Mesenchymal stem cell (in vitro differentiated cells and primary cell): Measurements from ENCODE around the gene KDELR1.
A peak's percentile ranks its signal among the peaks of the same experiment; 100 is the strongest.

Source experiments
- DNase-seq: peaks from one replicate; pipeline ENCODE4 v3.0.0-alpha.2; 2013
- H2AFZ ChIP-seq: one replicate; pipeline ENCODE4 v1.6.1; 2013; ENCODE audit warnings: low read depth, mild to moderate bottlenecking, control low read depth, inconsistent platforms, low read length, moderate library complexity
- H2AK5ac ChIP-seq: 2 replicates; pipeline ENCODE4 v1.6.1; 2013; ENCODE audit warnings: low read length, moderate library complexity, mild to moderate bottlenecking, inconsistent platforms; ENCODE audit not compliant: severe bottlenecking
- H2BK120ac ChIP-seq: one replicate; pipeline ENCODE4 v1.6.1; 2013; ENCODE audit warnings: low read depth, mild to moderate bottlenecking, inconsistent platforms, low read length, moderate library complexity
- H2BK12ac ChIP-seq, 2 experiments: one replicate each; pipeline ENCODE4 v1.6.1; 2013; ENCODE audit warnings: inconsistent platforms in 2 of 2, low read length in 2 of 2, mild to moderate bottlenecking in 2 of 2, moderate library complexity in 2 of 2, control low read depth in 1 of 2
- H2BK15ac ChIP-seq: one replicate; pipeline ENCODE4 v1.6.1; 2013; ENCODE audit warnings: mild to moderate bottlenecking, low read depth, inconsistent platforms; ENCODE audit not compliant: poor library complexity, severe bottlenecking
- H2BK5ac ChIP-seq: 2 replicates; pipeline ENCODE4 v1.6.1; 2013; ENCODE audit warnings: low read depth, mild to moderate bottlenecking, low read length, control low read depth, inconsistent platforms; ENCODE audit not compliant: poor library complexity, severe bottlenecking
- H3K14ac ChIP-seq, 2 experiments: one replicate each; pipeline ENCODE4 v1.6.1; 2013; ENCODE audit warnings: inconsistent platforms in 2 of 2, low read length in 2 of 2, control low read depth in 1 of 2, mild to moderate bottlenecking in 1 of 2, moderate library complexity in 1 of 2
- H3K18ac ChIP-seq, 2 experiments: one replicate each; pipeline ENCODE4 v1.6.1; 2013; ENCODE audit warnings: inconsistent platforms in 2 of 2, low read length in 2 of 2, control low read depth in 1 of 2, low read depth in 1 of 2, mild to moderate bottlenecking in 1 of 2
- H3K23ac ChIP-seq, 2 experiments: one replicate each; pipeline ENCODE4 v1.6.1; 2013; ENCODE audit warnings: inconsistent platforms in 2 of 2, low read length in 2 of 2, mild to moderate bottlenecking in 2 of 2, moderate library complexity in 2 of 2, control low read depth in 1 of 2
- H3K27ac ChIP-seq: 2 replicates; pipeline ENCODE4 v1.5.1; 2013; ENCODE audit warnings: mild to moderate bottlenecking, moderate library complexity, low read length, control low read depth, inconsistent platforms; ENCODE audit not compliant: poor library complexity, severe bottlenecking
- H3K27me3 ChIP-seq, 2 experiments: 2 replicates each; pipeline versions ENCODE4 v1.6.1 to v1.7.0; 2013; ENCODE audit warnings: low read length in 2 of 2, mild to moderate bottlenecking in 2 of 2, moderate library complexity in 2 of 2, control low read depth in 1 of 2, inconsistent platforms in 1 of 2; ENCODE audit not compliant: control insufficient read depth in 1 of 2, insufficient read depth in 1 of 2
- H3K36me3 ChIP-seq, 2 experiments: 2 replicates each; pipeline versions ENCODE4 v1.6.1 to v1.7.0; 2013; ENCODE audit warnings: low read length in 2 of 2, control low read depth in 1 of 2, inconsistent platforms in 1 of 2, low read depth in 1 of 2, mild to moderate bottlenecking in 1 of 2; ENCODE audit not compliant: insufficient read depth in 2 of 2, control insufficient read depth in 1 of 2
- H3K4ac ChIP-seq, 2 experiments: one replicate each; pipeline ENCODE4 v1.6.1; 2013; ENCODE audit warnings: inconsistent platforms in 2 of 2, low read length in 2 of 2, mild to moderate bottlenecking in 2 of 2, moderate library complexity in 2 of 2, control low read depth in 1 of 2, low read depth in 1 of 2
- H3K4me1 ChIP-seq: 2 replicates; pipeline ENCODE4 v1.6.1; 2013; ENCODE audit warnings: low read depth, low read length, control low read depth; ENCODE audit not compliant: control insufficient read depth, insufficient read depth
- H3K4me2 ChIP-seq: 2 replicates; pipeline ENCODE4 v1.6.1; 2013; ENCODE audit warnings: low read length, mild to moderate bottlenecking, inconsistent platforms; ENCODE audit not compliant: poor library complexity, severe bottlenecking
- H3K4me3 ChIP-seq, 2 experiments: 2 replicates each; pipeline versions ENCODE4 v1.5.1 to v1.7.0; 2013; ENCODE audit warnings: low read length in 2 of 2, mild to moderate bottlenecking in 2 of 2, control low read depth in 1 of 2, low read depth in 1 of 2; ENCODE audit not compliant: insufficient read depth in 1 of 2
- H3K79me1 ChIP-seq: replicated peaks from 2 replicates; pipeline ENCODE4 v1.6.1; 2013; ENCODE audit warnings: mild to moderate bottlenecking, control low read depth, low read length, inconsistent platforms; ENCODE audit not compliant: poor library complexity, severe bottlenecking
- H3K9ac ChIP-seq: 2 replicates; pipeline ENCODE4 v1.7.0; 2013; ENCODE audit warnings: mild to moderate bottlenecking, low read length, moderate library complexity
- H3K9me3 ChIP-seq: 2 replicates; pipeline ENCODE4 v1.7.0; 2013; ENCODE audit warnings: mild to moderate bottlenecking, low read length; ENCODE audit not compliant: control insufficient read depth
- H4K8ac ChIP-seq: one replicate; pipeline ENCODE4 v1.6.1; 2013; ENCODE audit warnings: inconsistent platforms, mild to moderate bottlenecking, low read length, moderate library complexity
- H4K91ac ChIP-seq: one replicate; pipeline ENCODE4 v1.6.1; 2013; ENCODE audit warnings: mild to moderate bottlenecking, low read length, inconsistent platforms
- WGBS: methylation state at CpG from one replicate; pipeline ENCODE4 v1.1.7; 2013; ENCODE audit warnings: mixed read lengths; 5-methylcytosine and 5-hydroxymethylcytosine counted together

The KDELR1 gene

GRCh38 chr19:48342841-48343540 is 48.4 kb downstream of the KDELR1 start:
- Histone ChIP-seq H3K27me3 (no peaks in the 10 kb centered on the region), H2BK12ac (no peak overlapping the region), H2BK15ac (no peak overlapping the region), H3K4ac (no peak overlapping the region), H4K8ac (no peak overlapping the region), H3K4me3 (no peak overlapping the region), H3K4me2 (no peak overlapping the region), H3K79me1 (no peaks in the 10 kb centered on the region), H2BK120ac (no peak overlapping the region), H2BK5ac (no peak overlapping the region), H2AK5ac (no peak overlapping the region), H3K4me1 (peaks cover 14% of the 10 kb centered on the region), H4K91ac (no peak overlapping the region), H3K9ac (no peak overlapping the region), H3K14ac (no peak overlapping the region), H2AFZ (no peak overlapping the region), H3K36me3 (peaks cover 3 to 10% of the 10 kb centered on the region in 2 experiments), H3K27ac (no peak overlapping the region), H3K18ac (no peak overlapping the region), H3K9me3 (no peaks in the 10 kb centered on the region), H3K23ac (no peak overlapping the region)
- DNase-seq, result peak; percentile 73
- 88% methylated on average over 23 of the region's 23 CpGs for WGBS

DNA sequence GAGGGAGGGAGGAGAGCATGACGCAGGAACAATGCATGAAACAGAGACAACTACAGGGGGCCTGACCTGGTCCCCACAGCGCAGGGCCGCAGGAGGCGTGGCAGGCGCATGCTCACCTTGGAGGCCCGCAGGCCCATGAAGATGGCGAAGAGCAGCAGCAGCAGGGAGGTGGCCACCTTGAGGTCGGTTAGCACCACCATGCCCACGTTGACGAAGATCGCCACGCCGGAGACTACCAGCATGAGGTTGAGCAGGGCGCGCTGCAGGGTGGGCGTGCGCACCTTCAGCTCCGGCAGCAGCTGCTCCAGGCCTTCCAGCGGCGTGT is 49.0 kb downstream of the KDELR1 start:
- Histone ChIP-seq H2AK5ac (no peak overlapping the region), H2BK15ac (no peak overlapping the region), H4K91ac (peak overlapping the region; percentile 0), H3K27ac (no peak overlapping the region), H3K9me3 (no peaks in the 10 kb centered on the region), H2BK5ac (no peak overlapping the region), H4K8ac (no peak overlapping the region), H3K4me2 (no peak overlapping the region), H3K9ac (no peak overlapping the region), H3K79me1 (no peaks in the 10 kb centered on the region), H3K14ac (no peak overlapping the region), H3K4me1 (peaks cover 14% of the 10 kb centered on the region), H2BK12ac (no peak overlapping the region), H3K36me3 (peaks cover 3 to 10% of the 10 kb centered on the region in 2 experiments), H3K27me3 (no peaks in the 10 kb centered on the region), H3K4me3 (no peak overlapping the region), H2AFZ (no peak overlapping the region), H3K18ac (no peak overlapping the region), H3K4ac (no peak overlapping the region), H3K23ac (no peak overlapping the region), H2BK120ac (no peak overlapping the region)
- 92% methylated on average over 20 of the region's 20 CpGs for WGBS
- DNase-seq, result no peak

DNA sequence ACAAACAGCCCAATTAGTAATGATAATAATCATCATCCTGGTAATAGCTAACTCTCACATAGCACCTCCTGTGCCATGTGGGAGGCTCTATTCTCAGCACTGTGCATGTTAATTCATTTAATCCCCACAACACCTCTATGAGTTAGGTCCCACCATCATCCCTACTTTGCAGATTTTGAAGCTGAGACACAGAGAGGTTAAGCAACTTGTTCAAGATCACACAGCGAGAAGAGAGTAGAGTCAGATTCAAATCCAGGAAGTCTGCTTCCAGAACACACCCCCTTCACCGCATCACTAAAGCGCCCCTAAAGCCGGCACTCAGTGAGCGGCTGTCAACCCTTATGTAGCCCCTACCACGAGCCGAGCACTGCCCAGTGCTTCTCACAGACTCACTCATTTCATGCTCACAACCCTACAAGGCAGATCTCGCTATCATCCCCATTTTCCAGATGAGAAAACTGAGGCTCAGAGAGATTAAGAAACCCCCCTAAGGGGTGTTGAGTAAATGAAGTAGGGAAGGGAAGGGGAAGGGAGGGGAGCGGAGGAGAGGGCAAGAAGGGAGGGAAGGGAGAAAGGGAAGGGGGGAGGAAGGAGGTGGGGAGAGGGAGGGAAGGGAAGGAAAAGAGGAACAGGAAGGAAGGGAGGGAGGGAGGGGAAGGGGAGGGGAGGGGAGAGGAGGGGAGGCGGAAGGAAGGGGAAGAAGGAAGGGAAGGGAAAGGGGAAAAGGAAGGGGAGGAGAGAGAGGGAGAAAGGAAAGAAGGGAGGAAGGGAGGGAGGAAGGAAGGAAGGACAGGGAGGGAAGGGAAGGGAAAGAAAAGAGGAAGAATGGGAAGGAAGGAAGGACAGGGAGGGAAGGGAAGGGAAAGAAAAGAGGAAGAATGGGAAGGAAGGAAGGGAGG is 49.6 kb downstream of the KDELR1 start:
- no peak overlapping the region for H4K8ac ChIP-seq

DNA sequence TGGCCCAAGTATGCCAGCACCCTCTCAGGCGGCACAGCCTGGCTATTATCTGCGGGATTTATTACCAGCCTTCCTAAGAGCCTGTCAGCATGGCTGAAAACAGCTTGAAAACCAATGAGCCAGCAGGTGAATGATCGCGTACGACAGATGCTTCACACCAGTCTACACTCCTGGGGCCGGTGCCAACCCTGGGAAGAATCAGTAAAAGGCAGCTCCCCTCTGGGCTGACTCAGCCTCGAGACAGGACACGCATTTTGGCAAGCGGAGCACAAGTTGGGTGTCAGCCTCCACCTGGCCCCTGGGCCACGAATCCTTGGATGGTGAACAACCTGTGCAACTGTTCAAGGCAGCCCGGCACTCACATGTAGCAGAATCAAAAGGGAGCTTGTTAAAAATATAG is 50.4 kb downstream of the KDELR1 start:
- no peak overlapping the region for H4K8ac ChIP-seq
- peaks cover 3 to 10% of the 10 kb centered on the region in 2 experiments for H3K36me3 ChIP-seq
- H2AK5ac ChIP-seq, result no peak overlapping the region
- no peak overlapping the region for H2BK120ac ChIP-seq
- no peak overlapping the region for H3K4ac ChIP-seq
- no peak overlapping the region for H2BK15ac ChIP-seq
- no peak overlapping the region for H3K18ac ChIP-seq
- no peaks in the 10 kb centered on the region for H3K79me1 ChIP-seq
- H2BK5ac ChIP-seq, result no peak overlapping the region
- no peak for DNase-seq
- H3K4me2 ChIP-seq, result no peak overlapping the region
- no peak overlapping the region for H3K14ac ChIP-seq
- H3K27me3 ChIP-seq, result no peaks in the 10 kb centered on the region
- H3K4me3 ChIP-seq, result no peak overlapping the region
- H2BK12ac ChIP-seq, result no peak overlapping the region
- 92% methylated on average over 11 of the region's 11 CpGs for WGBS
- H3K9me3 ChIP-seq, result no peaks in the 10 kb centered on the region
- no peak overlapping the region for H3K9ac ChIP-seq
- no peak overlapping the region for H3K27ac ChIP-seq
- H3K23ac ChIP-seq, result no peak overlapping the region
- H3K4me1 ChIP-seq, result peaks cover 14% of the 10 kb centered on the region
- H4K91ac ChIP-seq, result no peak overlapping the region
- no peak overlapping the region for H2AFZ ChIP-seq

More for the DNA sequence above, 49.6 kb downstream of the KDELR1 start:
- Histone ChIP-seq H3K27me3 (no peaks in the 10 kb centered on the region), H3K4me2 (no peak overlapping the region), H3K4me1 (peaks cover 14% of the 10 kb centered on the region), H3K79me1 (no peaks in the 10 kb centered on the region), H3K18ac (no peak overlapping the region), H2BK15ac (no peak overlapping the region), H3K36me3 (peaks cover 3 to 10% of the 10 kb centered on the region in 2 experiments), H3K9me3 (no peaks in the 10 kb centered on the region), H2AK5ac (no peak overlapping the region), H2BK120ac (no peak overlapping the region), H2BK12ac (no peak overlapping the region), H3K4ac (no peak overlapping the region), H2BK5ac (no peak overlapping the region), H3K23ac (no peak overlapping the region), H2AFZ (no peak overlapping the region), H4K91ac (no peak overlapping the region), H3K27ac (no peak overlapping the region), H3K4me3 (no peak overlapping the region), H3K9ac (no peak overlapping the region), H3K14ac (no peak overlapping the region)
- DNase-seq, result no peak
- 96% methylated on average over 10 of the region's 10 CpGs for WGBS
